ENCODE data around the gene CTCFL. TPM values are rescaled to one million over a fixed set of nuclear protein-coding genes. Genes with fewer than 3 reads are reported as not detected.
"Not testable (repeated sequence)": the region's sequence is repeated elsewhere in the genome, so short reads cannot be mapped to it uniquely, and the experiment has no call there.

Gene CTCFL
- total RNA-seq, 8 experiments from 2014 or later = 0.07 to 1.8 (median 0.38) TPM; not detected in 1

GRCh38 chr20:57526087-57526884, 1.3 kb upstream of the CTCFL start:
- in situ Hi-C loops (cut with MboI; ENCODE audit: low pct_unique_long_range_greater_than_20kb in 2 of 9, low sequenced_read_pairs in 9 of 9, unreplicated experiment in 9 of 9) = no loop called here
- ATAC-seq (replicated peaks in 6 of 8) = peak in 5 of 8 experiments; percentile 22 to 60 (median 36)
- H3K27ac ChIP-seq = no peak overlapping the region
- peaks cover 8 to 26% of the 10 kb centered on the region in 2 donors for H3K4me1 ChIP-seq (replicated peaks in 1 of 2)
- WGBS, 10 experiments = no CpG with 5 or more reads among the region's 17 CpGs
- H3K4me3 ChIP-seq = no peak overlapping the region

GRCh38 chr20:57525328-57526086, 567 bp upstream of the CTCFL start:
- in situ Hi-C loops (cut with MboI; ENCODE audit: low pct_unique_long_range_greater_than_20kb in 2 of 9, low sequenced_read_pairs in 9 of 9, unreplicated experiment in 9 of 9) = no loop called here
- Histone ChIP-seq H3K4me3 (no peak overlapping the region), H3K4me1 (replicated peaks in 1 of 2) (peaks cover 8 to 26% of the 10 kb centered on the region in 2 donors), H3K27ac (no peak overlapping the region)
- WGBS, 10 experiments = no CpG with 5 or more reads among the region's 10 CpGs
- ATAC-seq (replicated peaks in 6 of 8) = peak in 3 of 8 experiments; percentile 40 to 64 (median 63)

GRCh38 chr20:57523782-57524181, 1.2 kb downstream of the CTCFL start:
- in situ Hi-C loops (cut with MboI; ENCODE audit: low pct_unique_long_range_greater_than_20kb in 2 of 9, low sequenced_read_pairs in 9 of 9, unreplicated experiment in 9 of 9) = loop anchor here in 6 of 9 experiments (5.0 to 25.0 kb wide), 2 partner anchors 69 to 689 kb away; no protein-coding TSS in a partner anchor
- Histone ChIP-seq H3K27ac (no peak overlapping the region), H3K4me3 (no peak overlapping the region), H3K4me1 (replicated peaks in 1 of 2) (peaks cover 8 to 26% of the 10 kb centered on the region in 2 donors)
- WGBS, 10 experiments = 67 to 100% (median 85%) methylated on average over 1 to 9 of the region's 11 CpGs; no CpG with 5 or more reads in 3 of the 10 experiments
- ATAC-seq (replicated peaks in 6 of 8) = peak in 2 of 8 experiments; percentile 4 to 8

- in situ Hi-C loops (cut with MboI; ENCODE audit: low pct_unique_long_range_greater_than_20kb in 2 of 9, low sequenced_read_pairs in 9 of 9, unreplicated experiment in 9 of 9) = loop anchor here in 6 of 9 experiments (5.0 to 25.0 kb wide), 2 partner anchors 70 to 690 kb away; no protein-coding TSS in a partner anchor
- peaks cover 8 to 21% of the 10 kb centered on the region in 2 donors for H3K4me1 ChIP-seq (replicated peaks in 1 of 2)
- H3K27ac ChIP-seq = no peak overlapping the region
- WGBS, 10 experiments = 24 to 100% (median 47%) methylated on average over 1 to 5 of the region's 5 CpGs; no CpG with 5 or more reads in 3 of the 10 experiments
- no peak for ATAC-seq (replicated peaks in 6 of 8)
- H3K4me3 ChIP-seq = no peak overlapping the region
These were observed 2.4 kb downstream of the CTCFL start for GRCh38 chr20:57522380-57523140.

- H3K27ac ChIP-seq = no peak overlapping the region
- WGBS, 10 experiments = 65 to 100% (median 88%) methylated on average over 1 to 5 of the region's 5 CpGs; no CpG with 5 or more reads in 1 of the 10 experiments
- ATAC-seq (replicated peaks in 6 of 8) = no peak
- peaks cover 0 to 6% of the 10 kb centered on the region in 2 donors for H3K4me1 ChIP-seq (replicated peaks in 1 of 2)
- in situ Hi-C loops (cut with MboI; ENCODE audit: low pct_unique_long_range_greater_than_20kb in 2 of 9, low sequenced_read_pairs in 9 of 9, unreplicated experiment in 9 of 9) = loop anchor here (5.0 to 25.0 kb wide), 5 partner anchors 74 to 697 kb away; no protein-coding TSS in a partner anchor
- no peak overlapping the region for H3K4me3 ChIP-seq
These were observed 7.0 kb downstream of the CTCFL start for GRCh38 chr20:57517904-57518303.

GRCh38 chr20:57514273-57514751, 10.6 kb downstream of the CTCFL start:
- ATAC-seq (replicated peaks in 6 of 8) = peak; percentile 49 to 80 (median 72)
- in situ Hi-C loops (cut with MboI; ENCODE audit: low pct_unique_long_range_greater_than_20kb in 2 of 9, low sequenced_read_pairs in 9 of 9, unreplicated experiment in 9 of 9) = loop anchor here (5.0 to 25.0 kb wide), 5 partner anchors 78 to 700 kb away; no protein-coding TSS in a partner anchor
- 0 to 45% (median 15%) methylated on average over 2 to 13 of the region's 17 CpGs for WGBS, 10 experiments

GRCh38 chr20:57513199-57513598, 11.7 kb downstream of the CTCFL start:
- Histone ChIP-seq H3K27ac (no peak overlapping the region), H3K4me3 (no peak overlapping the region), H3K4me1 (replicated peaks in 1 of 2) (peaks cover 0 to 2% of the 10 kb centered on the region in 2 donors)
- in situ Hi-C loops (cut with MboI; ENCODE audit: low pct_unique_long_range_greater_than_20kb in 2 of 9, low sequenced_read_pairs in 9 of 9, unreplicated experiment in 9 of 9) = loop anchor here (5.0 to 25.0 kb wide), 5 partner anchors 79 to 702 kb away; no protein-coding TSS in a partner anchor
- WGBS, 10 experiments = 0 to 100% (median 69%) methylated on average over 1 of the region's 1 CpG; no CpG with 5 or more reads in 2 of the 10 experiments
- peak in 7 of 8 experiments; percentile 19 to 74 (median 46) for ATAC-seq (replicated peaks in 6 of 8)

More at GRCh38 chr20:57514273-57514751, 10.6 kb downstream of the CTCFL start:
- Histone ChIP-seq H3K4me3 (no peak overlapping the region), H3K27ac (no peak overlapping the region), H3K4me1 (replicated peaks in 1 of 2) (peaks cover 0 to 2% of the 10 kb centered on the region in 2 donors)

GRCh38 chr20:57512432-57512831, 12.5 kb downstream of the CTCFL start:
- Histone ChIP-seq H3K4me3 (no peak overlapping the region), H3K27ac (no peak overlapping the region), H3K4me1 (replicated peaks in 1 of 2) (peaks cover 0 to 2% of the 10 kb centered on the region in 2 donors)
- in situ Hi-C loops (cut with MboI; ENCODE audit: low pct_unique_long_range_greater_than_20kb in 2 of 9, low sequenced_read_pairs in 9 of 9, unreplicated experiment in 9 of 9) = loop anchor here (5.0 to 25.0 kb wide), 5 partner anchors 80 to 702 kb away; no protein-coding TSS in a partner anchor
- ATAC-seq (replicated peaks in 6 of 8) = peak in 2 of 8 experiments; percentile 16 to 33
- WGBS, 10 experiments = 40 to 74% (median 72%) methylated on average over 2 to 5 of the region's 5 CpGs; no CpG with 5 or more reads in 5 of the 10 experiments

- 67 to 100% (median 80%) methylated on average over 2 to 5 of the region's 7 CpGs; no CpG with 5 or more reads in 5 of the 10 experiments for WGBS, 10 experiments
- in situ Hi-C loops (cut with MboI; ENCODE audit: low pct_unique_long_range_greater_than_20kb in 2 of 9, low sequenced_read_pairs in 9 of 9, unreplicated experiment in 9 of 9) = loop anchor here (5.0 to 25.0 kb wide), 5 partner anchors 81 to 703 kb away; no protein-coding TSS in a partner anchor
- not testable (repeated sequence) for ATAC-seq (replicated peaks in 6 of 8); H3K4me1 ChIP-seq (replicated peaks in 1 of 2); H3K4me3 ChIP-seq; H3K27ac ChIP-seq
These were observed 13.2 kb downstream of the CTCFL start for GRCh38 chr20:57511709-57512108.

GRCh38 chr20:57509665-57510237, 15.2 kb downstream of the CTCFL start:
- Histone ChIP-seq H3K4me1 (replicated peaks in 1 of 2) (peaks cover 0 to 2% of the 10 kb centered on the region in 2 donors), H3K27ac (no peak overlapping the region), H3K4me3 (no peak overlapping the region)
- WGBS, 10 experiments = 36 to 100% (median 89%) methylated on average over 1 to 4 of the region's 5 CpGs; no CpG with 5 or more reads in 3 of the 10 experiments
- peak; percentile 4 to 78 (median 41) for ATAC-seq (replicated peaks in 6 of 8)
- in situ Hi-C loops (cut with MboI; ENCODE audit: low pct_unique_long_range_greater_than_20kb in 2 of 9, low sequenced_read_pairs in 9 of 9, unreplicated experiment in 9 of 9) = loop anchor here (5.0 to 25.0 kb wide), 5 partner anchors 83 to 705 kb away; no protein-coding TSS in a partner anchor

- ATAC-seq (replicated peaks in 6 of 8) = peak in 2 of 8 experiments; percentile 37 to 42
- 0 to 86% (median 49%) methylated on average over 1 to 5 of the region's 5 CpGs for WGBS, 10 experiments
- Histone ChIP-seq H3K27ac (no peak overlapping the region), H3K4me1 (replicated peaks in 1 of 2) (peaks cover 0 to 2% of the 10 kb centered on the region in 2 donors), H3K4me3 (no peak overlapping the region)
- in situ Hi-C loops (cut with MboI; ENCODE audit: low pct_unique_long_range_greater_than_20kb in 2 of 9, low sequenced_read_pairs in 9 of 9, unreplicated experiment in 9 of 9) = loop anchor here in 6 of 9 experiments (25.0 kb wide), 1 partner anchor 703 kb away; no protein-coding TSS in a partner anchor
These were observed 16.1 kb downstream of the CTCFL start for GRCh38 chr20:57508831-57509230.
